H1 (cell line): ENCODE measurements around the gene MIDN. TPM values are rescaled to one million over a fixed set of nuclear protein-coding genes. Genes with fewer than 3 reads are reported as not detected.

Experiments used
- ASH2L ChIP-seq: fragments of 200-600, 300-600 bp; sonication (generic); IDR thresholded peaks from one replicate; pipeline ENCODE4 v1.7.1; 2017; ENCODE audit warnings: low read length
- ATF2 ChIP-seq: IDR thresholded peaks from 2 replicates; pipeline ENCODE4 v1.6.1; 2012; ENCODE audit warnings: low read length, inconsistent platforms
- ATF3 ChIP-seq: IDR thresholded peaks from 2 replicates; pipeline ENCODE4 v1.6.1; 2011; ENCODE audit warnings: low read depth, mild to moderate bottlenecking, low read length; ENCODE audit not compliant: insufficient read depth
- BACH1 ChIP-seq: IDR thresholded peaks from 2 replicates; pipeline ENCODE4 v1.6.1; 2012; ENCODE audit warnings: low read length, improper control_type of control experiment
- CTCF ChIP-seq, 3 experiments: IDR thresholded peaks; 1 replicate in 2 of 3; 2 replicates in 1 of 3; pipeline versions ENCODE4 v1.5.1 to v1.6.1; 2011; ENCODE audit warnings: low read length in 3 of 3, mild to moderate bottlenecking in 3 of 3, inconsistent platforms in 2 of 3, low read depth in 1 of 3, moderate library complexity in 1 of 3; ENCODE audit not compliant: insufficient read depth in 1 of 3; ENCODE audit errors: control extremely low read depth in 1 of 3
- MAX ChIP-seq: IDR thresholded peaks from 2 replicates; pipeline ENCODE4 v1.6.1; 2012; ENCODE audit warnings: inconsistent platforms
- PHF8 ChIP-seq: fragments of 200-600 bp; sonication (generic); conservative IDR thresholded peaks from 2 replicates; pipeline ENCODE4 v1.7.1; 2012; ENCODE audit warnings: low read depth, mild to moderate bottlenecking, inconsistent platforms, low read length, moderate library complexity
- POLR2AphosphoS5 ChIP-seq: IDR thresholded peaks from 2 replicates; pipeline ENCODE4 v1.6.1; 2011; ENCODE audit warnings: low read depth, low read length
- POU5F1 ChIP-seq: IDR thresholded peaks from 2 replicates; pipeline ENCODE4 v1.6.1; 2011; ENCODE audit warnings: low read depth, mild to moderate bottlenecking, low read length, moderate library complexity
- RBBP5 ChIP-seq: IDR thresholded peaks from 2 replicates; pipeline ENCODE4 v1.7.1; 2012; ENCODE audit warnings: low read depth, mild to moderate bottlenecking, inconsistent platforms, low read length, moderate library complexity, borderline replicate concordance
- RNF2 ChIP-seq: fragments of 200-900, 300-1000 bp; sonication (generic); IDR thresholded peaks from 2 replicates; pipeline ENCODE4 v1.7.1; 2016; ENCODE audit warnings: borderline replicate concordance, low read depth, mild to moderate bottlenecking, antibody characterized with exemption, low read length; ENCODE audit not compliant: poor library complexity, severe bottlenecking; ENCODE audit errors: missing control alignments
- SIN3A ChIP-seq, 2 experiments: IDR thresholded peaks in 1 of 2; conservative IDR thresholded peaks in 1 of 2; 2 replicates each; pipeline ENCODE4 v1.6.1; 2011 to 2012; ENCODE audit warnings: low read length in 2 of 2, improper control_type of control experiment in 1 of 2, low read depth in 1 of 2, mild to moderate bottlenecking in 1 of 2
- SIX5 ChIP-seq: IDR thresholded peaks from 2 replicates; pipeline ENCODE4 v1.6.1; 2011; ENCODE audit warnings: mild to moderate bottlenecking, low read depth, low read length
- TAF7 ChIP-seq: optimal IDR thresholded peaks from 2 replicates; pipeline ENCODE3; 2011; ENCODE audit warnings: low read depth, mild to moderate bottlenecking, inconsistent platforms, low read length, moderate library complexity, borderline replicate concordance
- TBP ChIP-seq: IDR thresholded peaks from 2 replicates; pipeline ENCODE4 v1.6.1; 2011; ENCODE audit warnings: low read depth, low read length, improper control_type of control experiment
- USF2 ChIP-seq: IDR thresholded peaks from 2 replicates; pipeline ENCODE4 v1.6.1; 2011; ENCODE audit warnings: low read length, improper control_type of control experiment
- polyA plus RNA-seq, 7 experiments: library from polyadenylated mRNA; depleted of rRNA in 3 of 7; stranded (reverse) in 5 of 7; unstranded in 2 of 7; fragments of >200 nt in 5 of 7; fragments of 200-250 nt in 2 of 7; gene quantifications; 1 replicate in 5 of 7; 2 replicates in 1 of 7; 4 replicates in 1 of 7; pipeline versions ENCODE4 v1.2.1 to v1.2.3, GENCODE V29; 2011 to 2013; ENCODE audit warnings: missing spikeins in 2 of 7, mixed read lengths in 2 of 7
- total RNA-seq: library from RNA; stranded (reverse); fragmentation: NEBNext Ultra II Directional; extraction: Animal tissue kit (Norgen Biotek cat#: 25700); gene quantifications from 2 replicates; pipeline ENCODE4 v1.2.1, GENCODE V29; 2021

Gene MIDN
- total and polyA plus RNA-seq, 2 of the 8 experiments (the other 6 are each of a cell fraction or from before 2014, with no cell fraction given): 39.8 to 159 TPM

- no peak for TF ChIP-seq CTCF (IDR thresholded peaks at IDR 0.05; ENCODE audit: control extremely low read depth in 1 of 3, insufficient read depth in 1 of 3, low read depth in 1 of 3, low read length in 3 of 3)
- TF ChIP-seq TBP: 0 out of 2 replicates have a peak, but pooled peaks have one; percentile 42
- peak; percentile 56 for TF ChIP-seq ASH2L
- peak; percentile 65; the same call in 1 of the 2 replicates for TF ChIP-seq MAX
- no peak; the same call in 1 of the 2 replicates for TF ChIP-seq RBBP5
- peak; percentile 99 for TF ChIP-seq ATF3
- peak; percentile 60 for TF ChIP-seq TAF7
- peak; percentile 87 for TF ChIP-seq PHF8
- TF ChIP-seq POU5F1: no peak
- 0 out of 2 replicates have a peak, but pooled peaks have one; percentile 69 for TF ChIP-seq ATF2
- no peak for TF ChIP-seq RNF2
- TF ChIP-seq SIX5: no peak
- peak; percentile 84 for TF ChIP-seq POLR2AphosphoS5
- TF ChIP-seq SIN3A (conservative IDR thresholded peaks at IDR 0.05 in 1 of 2, IDR thresholded peaks at IDR 0.05 in 1 of 2; ENCODE audit: low read depth in 1 of 2, low read length in 2 of 2): peak in 1 of 2 experiments; percentile 73; a peak in 3 of 4 replicates
- TF ChIP-seq BACH1: no peak
- peak; percentile 99 for TF ChIP-seq USF2
Measured at GRCh38 chr19:1275260-1275975, 27.0 kb downstream of the MIDN start, which contains the start of gene FAM174C (continued).
